PC-9 (cell line): ENCODE results near the gene RPL39. TPM values are rescaled to one million over a fixed set of nuclear protein-coding genes. Genes with fewer than 3 reads are reported as not detected.
"Not testable (repeated sequence)": the region's sequence is repeated elsewhere in the genome, so short reads cannot be mapped to it uniquely, and the experiment has no call there.

Source experiments
- BruUV-seq: library from RNA; stranded (reverse); fragments of 400-500 nt; replicated peaks from 2 replicates; lab custom pipeline; 2021; lab: Mats Ljungman, UMichigan
- CTCF ChIA-PET: fragments of 300-600 bp; sonication (Branson Sonifier 250); formaldehyde crosslinking; loops from one replicate; lab custom pipeline; 2022; ENCODE audit warnings: antibody characterized with exemption; lab: Charles Lee
- POLR2A ChIA-PET: fragments of 300-600 bp; sonication (Branson Sonifier 250); formaldehyde crosslinking; loops from one replicate; lab custom pipeline; 2022; ENCODE audit warnings: antibody characterized with exemption; ENCODE audit not compliant: unreplicated experiment; lab: Charles Lee
- DNase-seq, 2 experiments: peaks; one replicate each; pipeline versions ENCODE4 v3.0.0 to v3.0.0-alpha.2; 2015 to 2022; ENCODE audit warnings: mixed read lengths in 1 of 2
- H2AFZ ChIP-seq: fragments of 200-600 bp; sonication (generic); 2 replicates; pipeline ENCODE4 v1.8.1; 2017; ENCODE audit warnings: antibody characterized with exemption
- H3F3A ChIP-seq: fragments of 200-600 bp; sonication (generic); 2 replicates; pipeline ENCODE4 v1.8.1; 2017; ENCODE audit warnings: antibody characterized with exemption, mild to moderate bottlenecking, low read depth; ENCODE audit not compliant: insufficient read depth
- H3K27ac ChIP-seq: fragments of 200-600 bp; sonication (generic); 2 replicates; pipeline ENCODE4 v1.6.1; 2016; ENCODE audit warnings: mixed run types
- H3K27me3 ChIP-seq: fragments of 200-600 bp; sonication (generic); 2 replicates; pipeline ENCODE4 v1.6.1; 2016; ENCODE audit warnings: low read depth, mixed run types; ENCODE audit not compliant: insufficient read depth
- H3K36me3 ChIP-seq: fragments of 200-600 bp; sonication (generic); 2 replicates; pipeline ENCODE4 v1.6.1; 2016; ENCODE audit warnings: low read depth, mixed run types
- H3K4me1 ChIP-seq: fragments of 200-600 bp; sonication (generic); replicated peaks from 2 replicates; pipeline ENCODE4 v1.6.1; 2016; ENCODE audit warnings: mixed run types; ENCODE audit not compliant: insufficient read depth
- H3K4me2 ChIP-seq: fragments of 200-600 bp; sonication (generic); 2 replicates; pipeline ENCODE4 v1.6.1; 2017; ENCODE audit warnings: mixed run types
- H3K4me3 ChIP-seq: fragments of 200-600 bp; sonication (generic); 2 replicates; pipeline ENCODE4 v1.6.1; 2016; ENCODE audit warnings: mixed run types
- H3K79me2 ChIP-seq: fragments of 200-600 bp; sonication (generic); 2 replicates; pipeline ENCODE4 v1.6.1; 2017; ENCODE audit warnings: low read depth, mixed run types
- H3K9me2 ChIP-seq: fragments of 200-600 bp; sonication (generic); 2 replicates; pipeline ENCODE4 v1.8.1; 2017; ENCODE audit warnings: mild to moderate bottlenecking; ENCODE audit not compliant: insufficient read depth
- H3K9me3 ChIP-seq: fragments of 200-600 bp; sonication (generic); 2 replicates; pipeline ENCODE4 v1.8.1; 2016; ENCODE audit warnings: low read depth; ENCODE audit not compliant: insufficient read depth
- H4K20me1 ChIP-seq: fragments of 200-600 bp; sonication (generic); 2 replicates; pipeline ENCODE4 v1.8.1; 2017; ENCODE audit not compliant: insufficient read depth
- CTCF ChIP-seq: fragments of 200-600 bp; sonication (generic); conservative IDR thresholded peaks from 2 replicates; pipeline ENCODE4 v1.6.1; 2017; ENCODE audit warnings: mixed run types, antibody characterized with exemption, mild to moderate bottlenecking, moderate library complexity
- EZH2 ChIP-seq: fragments of 200-600 bp; sonication (generic); IDR thresholded peaks from 2 replicates; pipeline ENCODE4 v1.8.0; 2017; ENCODE audit warnings: antibody characterized with exemption, low read depth
- intact Hi-C: fragments of 100-400 bp; cut with micrococcal nuclease; formaldehyde crosslinking; loops from one replicate; pipeline ENCODE4 v1.10.0; 2022; ENCODE audit not compliant: unreplicated experiment
- total RNA-seq: library from RNA; stranded (reverse); gene quantifications from 2 replicates; pipeline ENCODE4 v1.2.3, GENCODE V29; 2021

Gene RPL39
- total RNA-seq, 1 experiment from 2014 or later, result 3,660 TPM

- Histone ChIP-seq H3K36me3 (no peaks in the 10 kb centered on the region), H3K27me3 (no peaks in the 10 kb centered on the region), H3K4me1 (peaks cover 9% of the 10 kb centered on the region), H3K79me2 (no peaks in the 10 kb centered on the region), H3K9me2 (no peaks in the 10 kb centered on the region), H3K4me2 (no peak overlapping the region), H2AFZ (no peak overlapping the region), H3F3A (no peaks in the 10 kb centered on the region), H4K20me1 (no peaks in the 10 kb centered on the region), H3K27ac (no peak overlapping the region), H3K4me3 (no peak overlapping the region), H3K9me3 (no peaks in the 10 kb centered on the region)
- TF ChIP-seq EZH2 (no peak), CTCF (no peak)
- intact Hi-C loops, result no loop called here
- POLR2A ChIA-PET, result interaction anchor here (0.6 kb wide), 1 partner anchor 264 kb away, joined by 26 read pairs; no protein-coding TSS in a partner anchor
- no TSS peak for BruUV-seq
- CTCF ChIA-PET, result interaction anchor here (0.7 kb wide), 1 partner anchor 900 kb away, joined by 3 read pairs; no protein-coding TSS in a partner anchor
- DNase-seq, result no peak
Measured at GRCh38 chrX:119753001-119753400, 38.4 kb downstream of the RPL39 start.

- H3K9me2 ChIP-seq, H3K4me3 ChIP-seq, H3K79me2 ChIP-seq, H2AFZ ChIP-seq, DNase-seq, H3K4me2 ChIP-seq, H3F3A ChIP-seq, H3K27ac ChIP-seq, H4K20me1 ChIP-seq, BruUV-seq, intact Hi-C loops, H3K9me3 ChIP-seq, H3K4me1 ChIP-seq, H3K36me3 ChIP-seq, CTCF ChIA-PET, H3K27me3 ChIP-seq: not testable (repeated sequence)
- POLR2A ChIA-PET, result interaction anchor here (0.6 kb wide), 1 partner anchor 60 kb away, joined by 5 read pairs; no protein-coding TSS in a partner anchor
Measured at GRCh38 chrX:119750751-119751150, 40.7 kb downstream of the RPL39 start.

GRCh38 chrX:119750131-119750530, 41.3 kb downstream of the RPL39 start:
- H3K4me2 ChIP-seq, BruUV-seq, H3K9me3 ChIP-seq, H3K79me2 ChIP-seq, H4K20me1 ChIP-seq, H3K4me3 ChIP-seq, H3K27ac ChIP-seq, H3K27me3 ChIP-seq, H3K9me2 ChIP-seq, CTCF ChIA-PET, H2AFZ ChIP-seq, intact Hi-C loops, H3K36me3 ChIP-seq, H3K4me1 ChIP-seq, DNase-seq, H3F3A ChIP-seq: not testable (repeated sequence)
- POLR2A ChIA-PET, result interaction anchor here (0.6 kb wide), 1 partner anchor 60 kb away, joined by 5 read pairs; no protein-coding TSS in a partner anchor

GRCh38 chrX:119745283-119745848, 46.1 kb downstream of the RPL39 start:
- Histone ChIP-seq H3F3A (no peaks in the 10 kb centered on the region), H3K9me2 (no peaks in the 10 kb centered on the region), H3K9me3 (no peaks in the 10 kb centered on the region), H2AFZ (no peak overlapping the region), H3K27me3 (no peaks in the 10 kb centered on the region), H3K4me3 (no peak overlapping the region), H3K4me1 (no peaks in the 10 kb centered on the region), H4K20me1 (no peaks in the 10 kb centered on the region), H3K79me2 (no peaks in the 10 kb centered on the region), H3K4me2 (no peak overlapping the region), H3K27ac (no peak overlapping the region), H3K36me3 (no peaks in the 10 kb centered on the region)
- BruUV-seq, result no TSS peak
- intact Hi-C loops, result loop anchor here (5.0 kb wide), 1 partner anchor 48 kb away; no protein-coding TSS in a partner anchor
- DNase-seq, result no peak
- CTCF ChIA-PET, result interaction anchor here (0.5 to 0.7 kb wide), 3 partner anchors 15 to 198 kb away, joined by 3 to 17 read pairs (median 3); partner anchors contain the start of gene NKAP
- POLR2A ChIA-PET, result interaction anchor here (0.7 kb wide), 2 partner anchors 13 to 172 kb away, joined by 6 to 10 read pairs; no protein-coding TSS in a partner anchor
- TF ChIP-seq EZH2 (no peak), CTCF (no peak)
